Stimulated activated memory B cell treated with anti-CD40 and anti-IgM and Interleukin-4, amounts not matched to agents 10 μg/mL and 1 μg/mL and 100 μg/mL, for 72 hours (primary cell): ENCODE measurements around the gene PRICKLE2.

Experiments
- ATAC-seq: fragments of 150-1000 bp; cut with Tn5 transposase; 2 replicates; pipeline ENCODE4 v1.10.0; 2021
- H3K27ac Mint-ChIP-seq: one replicate; pipeline ENCODE4 v1.8.0; 2022; ENCODE audit warnings: mild to moderate bottlenecking, mixed read lengths
- H3K27me3 Mint-ChIP-seq: one replicate; pipeline ENCODE4 v1.8.0; 2022; ENCODE audit warnings: mixed read lengths
- H3K36me3 Mint-ChIP-seq: one replicate; pipeline ENCODE4 v1.8.0; 2022; ENCODE audit warnings: mixed read lengths
- H3K4me1 Mint-ChIP-seq: one replicate; pipeline ENCODE4 v1.8.0; 2022; ENCODE audit warnings: mixed read lengths
- H3K4me3 Mint-ChIP-seq: one replicate; pipeline ENCODE4 v1.8.0; 2022; ENCODE audit warnings: mild to moderate bottlenecking, moderate library complexity, mixed read lengths
- H3K9me3 Mint-ChIP-seq: one replicate; pipeline ENCODE4 v1.8.0; 2022; ENCODE audit warnings: mixed read lengths

The PRICKLE2 gene

DNA sequence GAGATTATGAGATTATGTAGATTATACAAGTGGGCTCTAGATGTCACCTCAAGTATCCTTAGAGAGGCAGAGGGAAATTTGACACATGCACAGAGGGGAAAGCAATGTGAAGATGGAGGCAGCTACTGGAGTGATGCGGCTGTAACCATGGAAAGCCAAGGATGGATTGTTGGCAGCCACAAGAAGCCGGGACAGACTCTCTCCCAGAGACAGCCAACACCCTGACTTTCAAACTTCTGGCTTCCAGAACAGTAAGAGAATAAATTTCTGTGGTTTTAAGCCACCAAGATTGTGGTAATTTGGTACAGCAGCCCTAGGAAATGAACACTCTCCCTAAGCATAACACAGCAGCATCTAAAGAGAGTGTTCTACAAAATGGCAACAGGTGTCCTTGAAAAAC is 34.4 kb upstream of the PRICKLE2 start:
- Mint-ChIP-seq H3K36me3 (no peaks in the 10 kb centered on the region), H3K4me1 (no peaks in the 10 kb centered on the region), H3K9me3 (no peaks in the 10 kb centered on the region), H3K27ac (no peak overlapping the region), H3K27me3 (peaks cover 9% of the 10 kb centered on the region), H3K4me3 (no peak overlapping the region)
- no peak for ATAC-seq

DNA sequence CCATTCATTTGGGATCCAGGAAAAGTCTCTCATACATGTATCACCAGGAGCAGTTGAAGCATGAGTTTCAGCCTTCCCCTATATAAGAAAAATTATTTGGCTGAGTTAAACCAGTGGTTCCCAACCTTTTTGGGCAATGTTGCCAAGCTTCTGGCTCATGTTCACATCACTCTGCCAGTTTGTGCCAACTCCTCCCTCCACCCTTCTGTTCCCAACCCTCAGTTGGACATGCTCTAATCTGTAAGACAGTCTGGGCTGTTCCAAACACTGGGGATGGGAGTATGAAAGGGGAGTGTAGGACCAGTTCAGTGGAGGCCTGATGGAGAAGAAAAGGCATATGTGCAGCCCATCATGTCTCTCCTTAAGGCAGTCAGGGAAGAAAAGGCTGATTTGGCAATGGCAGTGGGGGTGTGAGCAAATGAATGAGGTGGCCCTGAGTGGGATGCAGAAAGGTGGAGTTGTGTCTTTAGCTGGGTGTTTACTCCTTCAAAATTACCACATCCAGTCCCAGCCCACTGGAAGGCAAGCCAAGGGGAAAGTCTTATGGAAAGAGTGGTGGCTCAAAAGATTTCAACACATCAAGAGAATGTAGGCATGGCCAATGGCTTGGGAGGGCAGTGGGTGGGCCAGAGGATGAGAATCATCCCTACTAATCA is 32.0 kb upstream of the PRICKLE2 start:
- no peaks in the 10 kb centered on the region for H3K36me3 Mint-ChIP-seq
- no peaks in the 10 kb centered on the region for H3K4me1 Mint-ChIP-seq
- H3K9me3 Mint-ChIP-seq, result no peaks in the 10 kb centered on the region
- peaks cover 3% of the 10 kb centered on the region for H3K27me3 Mint-ChIP-seq
- no peak overlapping the region for H3K27ac Mint-ChIP-seq
- no peak overlapping the region for H3K4me3 Mint-ChIP-seq
- no peak for ATAC-seq

DNA sequence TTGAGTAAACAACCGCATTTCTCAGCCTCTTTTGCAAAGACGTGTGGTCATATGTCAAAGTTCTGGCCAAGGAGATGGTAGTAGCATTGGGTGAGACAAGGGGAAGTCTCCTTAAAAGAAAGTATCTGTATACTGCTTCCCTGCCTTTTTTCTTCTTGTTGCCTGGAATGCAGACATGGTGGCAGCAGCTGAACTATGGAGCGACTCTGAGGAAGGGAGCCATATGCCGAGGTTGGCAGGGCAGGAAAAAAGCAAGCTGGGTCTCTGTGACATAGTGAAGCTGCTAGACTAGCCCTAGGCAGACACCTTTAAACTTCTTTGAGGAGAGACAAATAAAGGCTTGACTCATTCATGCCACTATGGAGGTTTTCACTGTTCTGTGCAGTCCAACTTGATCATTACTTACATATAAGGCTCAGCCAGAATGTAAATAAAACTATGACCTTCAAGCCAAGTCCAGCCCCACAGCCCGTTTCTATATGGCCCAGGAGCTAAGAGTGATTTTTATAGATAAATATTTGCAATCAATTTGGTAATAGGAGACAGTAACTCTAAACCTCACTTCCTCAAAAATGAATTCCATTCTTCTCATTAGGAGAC is 30.6 kb upstream of the PRICKLE2 start:
- Mint-ChIP-seq H3K4me1 (no peaks in the 10 kb centered on the region), H3K9me3 (no peaks in the 10 kb centered on the region), H3K27me3 (no peaks in the 10 kb centered on the region), H3K4me3 (no peak overlapping the region), H3K36me3 (no peaks in the 10 kb centered on the region), H3K27ac (no peak overlapping the region)
- no peak for ATAC-seq

DNA sequence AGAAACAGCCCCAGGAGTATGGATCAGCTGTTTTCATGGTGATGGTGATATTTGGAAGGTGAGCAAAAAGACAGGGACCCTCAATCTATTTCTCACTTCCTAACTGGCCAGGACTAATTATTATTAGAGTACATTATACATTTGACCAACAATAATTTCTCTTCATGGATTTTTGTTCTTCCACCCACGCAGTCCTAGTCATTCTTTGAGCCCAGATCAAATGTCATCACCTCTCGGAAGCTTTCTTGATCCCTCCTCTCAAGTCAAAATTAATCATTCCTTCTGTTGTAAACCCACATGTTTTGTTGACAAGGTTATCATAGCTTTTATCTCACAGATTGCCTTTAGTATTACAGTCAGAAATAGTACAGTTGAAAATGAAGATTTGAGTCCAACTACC is 29.2 kb upstream of the PRICKLE2 start:
- no peak for ATAC-seq
- H3K4me3 Mint-ChIP-seq, result no peak overlapping the region
- no peak overlapping the region for H3K27ac Mint-ChIP-seq
- no peaks in the 10 kb centered on the region for H3K36me3 Mint-ChIP-seq
- H3K9me3 Mint-ChIP-seq, result no peaks in the 10 kb centered on the region
- no peaks in the 10 kb centered on the region for H3K4me1 Mint-ChIP-seq
- H3K27me3 Mint-ChIP-seq, result no peaks in the 10 kb centered on the region

DNA sequence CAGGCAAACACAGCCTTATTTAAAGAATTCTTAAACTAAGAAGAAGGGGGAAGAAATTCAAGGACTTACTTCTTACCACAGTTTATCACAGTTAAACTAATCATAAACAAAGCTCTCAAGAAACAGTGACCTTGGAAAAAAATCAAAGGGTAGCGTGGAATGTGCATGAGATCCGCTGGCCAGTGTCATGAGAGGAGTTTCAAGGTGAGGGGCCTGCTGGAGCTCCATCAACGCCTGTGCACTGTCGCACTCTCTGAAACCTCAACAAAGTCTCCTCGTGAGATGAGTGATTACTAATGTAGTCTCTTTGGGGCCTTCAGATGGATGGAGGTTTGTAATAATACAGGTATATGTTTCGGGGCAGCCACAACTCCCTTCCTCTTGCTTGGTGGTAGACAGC is 28.4 kb upstream of the PRICKLE2 start:
- ATAC-seq, result no peak
- Mint-ChIP-seq H3K4me3 (no peak overlapping the region), H3K27ac (no peak overlapping the region), H3K36me3 (no peaks in the 10 kb centered on the region), H3K9me3 (no peaks in the 10 kb centered on the region), H3K4me1 (no peaks in the 10 kb centered on the region), H3K27me3 (no peaks in the 10 kb centered on the region)

DNA sequence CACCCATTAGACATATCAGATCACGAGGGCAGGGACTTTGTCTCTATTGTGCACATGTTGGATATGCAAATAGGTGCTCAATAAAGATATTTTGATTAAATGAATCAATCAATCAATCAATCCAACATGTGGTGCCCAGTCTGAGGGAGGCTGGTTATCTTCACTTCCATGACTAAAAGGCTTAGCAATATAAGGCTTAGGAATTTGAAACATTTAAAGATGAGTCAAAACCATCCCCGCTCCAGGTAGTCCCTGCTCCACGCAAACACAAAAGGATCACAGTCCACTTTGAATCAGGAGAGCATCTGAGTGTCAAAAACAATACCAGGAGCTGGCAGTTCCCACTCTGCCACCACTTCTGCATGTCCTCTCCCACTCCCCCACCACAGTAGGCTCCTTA is 25.8 kb upstream of the PRICKLE2 start:
- no peak overlapping the region for H3K4me3 Mint-ChIP-seq

DNA sequence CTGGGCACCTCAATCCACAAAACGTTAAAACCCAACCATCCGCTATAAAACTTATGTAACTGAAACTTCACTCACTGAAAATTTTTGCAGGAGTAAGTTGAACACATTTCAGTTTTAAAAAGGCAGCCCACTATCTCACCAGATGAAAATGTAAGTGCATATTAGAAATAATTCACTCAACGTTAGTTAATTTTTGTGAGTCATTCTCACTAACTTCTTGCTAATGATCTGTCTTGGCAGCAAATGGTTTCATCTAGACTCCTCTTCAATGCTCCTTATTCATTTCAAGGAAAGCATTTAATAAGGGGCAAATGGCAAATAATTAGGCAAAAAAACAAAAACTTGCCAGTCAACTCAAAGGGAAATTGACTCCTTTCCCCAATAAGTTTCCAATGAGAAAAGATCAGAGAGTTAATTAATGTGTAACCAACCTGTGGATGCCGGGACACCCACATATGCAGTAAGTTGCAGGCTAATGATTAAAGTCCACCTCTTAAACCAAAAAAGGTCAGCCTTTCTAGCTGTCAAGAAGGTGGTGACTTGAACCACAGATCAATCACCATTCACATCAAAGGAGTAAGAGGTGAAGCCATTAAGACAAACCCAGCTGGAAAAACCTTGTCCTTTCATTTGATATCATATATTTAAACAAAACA is 22.9 kb upstream of the PRICKLE2 start:
- Mint-ChIP-seq H3K36me3 (no peaks in the 10 kb centered on the region), H3K9me3 (peaks cover 3% of the 10 kb centered on the region), H3K27me3 (peaks cover 16% of the 10 kb centered on the region), H3K4me3 (no peak overlapping the region), H3K4me1 (no peaks in the 10 kb centered on the region), H3K27ac (no peak overlapping the region)
- ATAC-seq, result no peak

More for the DNA sequence above, 25.8 kb upstream of the PRICKLE2 start:
- ATAC-seq, result no peak
- Mint-ChIP-seq H3K4me1 (no peaks in the 10 kb centered on the region), H3K27me3 (no peaks in the 10 kb centered on the region), H3K9me3 (no peaks in the 10 kb centered on the region), H3K27ac (no peak overlapping the region), H3K36me3 (no peaks in the 10 kb centered on the region)

DNA sequence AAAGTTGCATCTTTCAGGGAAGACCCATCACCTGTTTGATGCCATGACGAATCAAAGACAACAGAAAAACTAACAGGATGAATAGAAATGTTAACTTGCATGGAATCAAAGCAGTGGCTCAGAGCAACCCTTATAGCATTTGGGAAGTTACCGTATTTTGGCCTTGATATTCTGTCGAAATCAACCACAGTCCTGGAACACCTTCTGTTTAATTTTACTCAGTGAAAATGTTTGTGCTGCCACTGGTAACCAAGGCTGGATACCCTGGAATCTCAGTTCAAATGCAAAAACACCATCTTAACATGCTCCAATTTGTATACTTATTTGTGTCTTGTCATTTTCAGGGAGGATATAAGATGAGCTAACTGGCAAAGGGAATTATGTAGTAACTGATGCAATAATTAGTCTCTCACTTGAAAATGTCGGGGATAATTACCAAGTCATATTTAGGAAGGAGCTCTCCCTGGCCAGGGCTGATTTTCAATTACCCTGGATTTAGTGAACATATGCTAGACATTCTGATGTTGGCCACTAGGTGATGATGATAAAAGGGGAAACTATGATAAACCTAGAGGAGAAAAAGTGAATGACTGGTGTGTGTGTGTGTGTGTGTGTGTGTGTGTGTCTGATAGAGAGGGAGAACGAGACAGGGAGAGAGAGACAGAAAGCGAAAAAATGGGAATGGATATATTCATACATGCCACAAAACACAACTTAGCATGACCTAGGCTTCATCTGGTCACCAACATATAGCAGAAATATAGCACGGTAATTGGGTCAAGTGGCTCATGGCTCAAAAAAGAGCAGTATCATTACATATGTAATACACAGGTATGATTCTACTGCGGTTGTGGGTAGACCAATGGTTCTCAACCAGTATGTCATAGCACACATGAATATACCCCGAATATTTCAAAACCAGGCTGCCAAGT is 19.0 kb upstream of the PRICKLE2 start:
- Mint-ChIP-seq H3K4me3 (no peak overlapping the region), H3K9me3 (peaks cover 3% of the 10 kb centered on the region), H3K4me1 (no peaks in the 10 kb centered on the region), H3K27me3 (peaks cover 33% of the 10 kb centered on the region), H3K27ac (no peak overlapping the region), H3K36me3 (no peaks in the 10 kb centered on the region)
- no peak for ATAC-seq

DNA sequence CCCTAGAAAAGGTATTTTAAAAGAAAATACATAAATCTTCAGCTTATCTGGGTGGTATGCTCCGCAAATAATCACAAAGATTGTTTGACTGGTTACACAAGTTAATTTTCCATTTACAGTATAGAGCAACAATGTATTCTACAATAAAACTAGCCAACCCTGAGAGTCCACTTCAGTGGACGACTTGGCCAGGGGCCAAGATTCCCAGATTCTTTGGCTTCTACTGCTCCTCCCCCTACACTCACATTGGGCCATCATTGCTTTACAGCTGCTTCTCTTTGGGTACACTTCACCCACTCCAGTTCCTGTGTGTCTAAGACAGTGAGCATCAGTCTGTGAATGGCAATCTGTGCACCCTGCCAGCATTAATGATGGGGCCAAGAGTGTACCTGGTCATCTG is 17.2 kb upstream of the PRICKLE2 start:
- Mint-ChIP-seq H3K27ac (no peak overlapping the region), H3K36me3 (no peaks in the 10 kb centered on the region), H3K27me3 (peaks cover 42% of the 10 kb centered on the region), H3K4me1 (no peaks in the 10 kb centered on the region), H3K4me3 (no peak overlapping the region), H3K9me3 (peaks cover 3% of the 10 kb centered on the region)
- ATAC-seq, result no peak

DNA sequence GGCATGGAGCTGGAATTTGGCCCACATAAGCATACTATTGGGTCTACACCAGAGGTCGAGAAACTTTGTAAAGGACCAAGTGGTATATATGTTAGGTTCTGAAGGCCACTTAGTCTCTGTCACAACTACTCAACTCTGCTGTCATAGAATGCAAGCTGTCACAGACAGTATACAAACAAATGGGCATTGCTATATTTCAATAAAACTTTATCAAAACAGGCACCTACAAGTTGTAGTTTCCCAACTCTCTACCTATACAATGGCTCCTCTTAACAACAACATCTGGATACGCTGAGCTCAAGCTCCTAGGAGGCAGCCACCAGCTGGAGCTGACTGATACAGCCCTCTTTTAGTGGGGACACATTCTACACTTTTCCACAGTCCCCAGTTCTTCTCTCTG is 15.7 kb upstream of the PRICKLE2 start:
- H3K27ac Mint-ChIP-seq, result no peak overlapping the region
- peaks cover 3% of the 10 kb centered on the region for H3K9me3 Mint-ChIP-seq
- no peak overlapping the region for H3K4me3 Mint-ChIP-seq
- no peaks in the 10 kb centered on the region for H3K4me1 Mint-ChIP-seq
- ATAC-seq, result no peak
- no peaks in the 10 kb centered on the region for H3K36me3 Mint-ChIP-seq
- H3K27me3 Mint-ChIP-seq, result peaks cover 43% of the 10 kb centered on the region

DNA sequence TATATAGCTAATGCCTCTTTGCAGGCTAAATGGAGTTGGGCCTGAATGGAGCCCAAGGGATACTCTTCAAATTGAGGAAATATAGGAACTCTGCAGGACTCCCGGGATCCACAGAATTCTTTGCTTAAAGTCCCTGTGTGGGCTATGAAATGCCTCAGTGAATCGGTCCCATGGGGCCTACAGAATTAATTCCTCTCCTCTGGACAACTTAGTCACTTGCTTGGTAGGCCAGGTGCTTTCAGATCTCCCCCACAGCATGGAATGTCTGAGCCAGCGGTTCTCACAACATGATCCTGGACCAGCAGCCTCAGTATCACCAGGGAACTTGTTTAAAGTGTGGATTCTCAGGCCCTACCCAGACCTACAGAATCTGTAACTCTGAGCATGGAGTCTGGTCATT is 15.1 kb upstream of the PRICKLE2 start:
- Mint-ChIP-seq H3K9me3 (peaks cover 3% of the 10 kb centered on the region), H3K4me1 (no peaks in the 10 kb centered on the region), H3K4me3 (no peak overlapping the region), H3K27ac (no peak overlapping the region), H3K27me3 (peaks cover 42% of the 10 kb centered on the region), H3K36me3 (no peaks in the 10 kb centered on the region)
- ATAC-seq, result no peak

DNA sequence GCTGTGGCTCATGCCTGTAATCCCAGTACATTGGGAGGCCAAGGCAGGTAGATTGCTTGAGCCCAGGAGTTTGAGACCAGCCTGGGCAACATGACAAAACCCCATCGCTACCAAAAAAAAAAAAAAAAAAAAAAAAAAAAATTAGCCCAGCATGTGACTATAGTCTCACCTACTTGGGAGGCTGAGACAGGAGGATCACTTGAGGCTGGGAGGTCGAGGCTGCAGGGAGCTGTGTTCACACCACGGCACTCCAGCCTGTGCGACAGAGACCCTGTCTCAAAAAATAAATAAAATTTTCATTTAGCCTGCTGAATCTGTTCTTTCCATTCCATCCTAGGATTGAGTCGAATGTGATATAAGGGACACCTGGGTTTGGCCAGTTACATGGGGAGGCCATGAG is 14.6 kb upstream of the PRICKLE2 start:
- no peak for ATAC-seq
- Mint-ChIP-seq H3K9me3 (peaks cover 3% of the 10 kb centered on the region), H3K36me3 (no peaks in the 10 kb centered on the region), H3K27me3 (peaks cover 42% of the 10 kb centered on the region), H3K27ac (no peak overlapping the region), H3K4me3 (no peak overlapping the region), H3K4me1 (no peaks in the 10 kb centered on the region)

DNA sequence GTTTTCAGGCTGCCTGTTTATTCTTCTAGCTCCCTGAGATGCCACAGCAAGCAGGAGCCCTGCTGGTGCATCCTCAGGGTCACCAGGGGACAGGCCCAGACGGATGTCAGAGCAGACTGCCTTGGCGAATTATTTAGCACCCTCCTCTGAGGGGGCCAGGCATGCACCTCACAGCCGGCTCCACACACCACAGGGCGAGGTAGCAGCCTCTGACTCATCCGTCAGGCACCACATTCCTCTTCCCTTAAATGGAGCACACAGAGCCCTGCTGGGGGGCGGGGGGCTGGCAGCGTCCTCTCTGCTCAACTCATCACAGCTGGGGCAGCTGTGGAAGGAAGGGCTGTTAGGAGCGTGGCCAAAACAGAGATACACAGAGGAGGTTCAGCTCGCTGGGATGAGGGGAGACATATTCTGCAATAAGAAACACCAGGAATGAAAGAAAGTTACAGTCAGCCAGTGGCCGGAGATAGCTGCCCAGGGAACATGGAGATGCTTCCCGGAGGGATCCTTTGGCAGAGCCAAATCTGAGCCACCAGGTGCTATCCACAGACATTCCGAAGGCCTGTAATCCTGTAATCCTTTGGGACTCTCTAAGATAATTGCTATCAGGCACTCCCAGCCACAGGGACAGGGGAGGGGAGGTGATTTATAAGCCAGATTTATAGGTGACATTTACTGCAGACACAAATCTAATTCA is 13.9 kb upstream of the PRICKLE2 start:
- ATAC-seq, result no peak
- Mint-ChIP-seq H3K27ac (no peak overlapping the region), H3K4me1 (no peaks in the 10 kb centered on the region), H3K36me3 (no peaks in the 10 kb centered on the region), H3K4me3 (no peak overlapping the region), H3K9me3 (no peaks in the 10 kb centered on the region), H3K27me3 (peaks cover 38% of the 10 kb centered on the region)

DNA sequence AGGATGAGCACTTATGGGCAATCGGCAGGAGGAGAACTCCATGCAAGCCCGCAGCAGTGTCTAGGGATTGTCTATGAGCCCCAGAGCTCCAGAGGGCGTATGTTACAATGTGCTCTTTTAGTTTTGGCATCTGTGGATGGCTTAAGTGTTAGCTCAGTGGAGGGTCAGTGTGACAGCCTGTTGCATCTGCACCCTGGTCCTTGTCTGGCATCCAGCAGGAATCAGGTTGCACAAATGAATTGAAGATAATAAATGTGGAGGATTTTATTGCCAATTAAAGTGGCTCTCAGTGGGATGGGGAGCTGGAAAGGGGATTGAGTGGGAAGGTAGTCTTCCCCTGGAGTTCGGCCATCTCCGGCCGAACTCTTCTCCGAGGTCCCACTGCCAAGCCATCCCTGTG is 11.8 kb upstream of the PRICKLE2 start:
- peaks cover 33% of the 10 kb centered on the region for H3K27me3 Mint-ChIP-seq
- no peaks in the 10 kb centered on the region for H3K9me3 Mint-ChIP-seq
- H3K4me3 Mint-ChIP-seq, result no peak overlapping the region
- ATAC-seq, result no peak
- no peaks in the 10 kb centered on the region for H3K36me3 Mint-ChIP-seq
- no peak overlapping the region for H3K27ac Mint-ChIP-seq
- no peaks in the 10 kb centered on the region for H3K4me1 Mint-ChIP-seq

DNA sequence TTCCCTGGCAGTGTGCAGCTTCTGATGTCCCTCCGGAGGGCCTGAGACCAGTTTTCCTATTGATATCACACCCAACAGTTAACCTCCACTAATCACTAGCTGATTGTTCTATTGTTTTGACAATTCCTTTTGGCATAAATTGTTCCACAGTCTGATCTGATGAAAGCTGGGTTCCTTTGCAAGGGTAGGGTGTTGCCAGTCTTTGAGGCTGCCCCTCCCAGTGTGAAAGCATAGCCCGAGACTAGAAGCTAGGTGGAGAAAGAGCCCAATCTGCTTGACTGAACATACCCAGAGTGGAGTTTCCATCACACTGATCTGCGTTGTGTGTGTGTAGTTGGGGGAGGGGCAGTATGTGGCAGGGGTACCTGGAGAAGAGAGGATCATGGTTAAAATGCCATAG is 10.3 kb upstream of the PRICKLE2 start:
- Mint-ChIP-seq H3K4me1 (no peaks in the 10 kb centered on the region), H3K4me3 (no peak overlapping the region), H3K27ac (no peak overlapping the region), H3K9me3 (no peaks in the 10 kb centered on the region), H3K36me3 (no peaks in the 10 kb centered on the region), H3K27me3 (peaks cover 20% of the 10 kb centered on the region)
- ATAC-seq, result no peak
